Tibial artery (tissue), 4 donors: ENCODE measurements around the gene C2CD4B.

ENCODE experiments used
- DNase-seq, 2 donors: peaks; one replicate each; pipeline ENCODE4 v3.0.0-alpha.2; 2019
- H3K27ac ChIP-seq, 2 donors: fragments of 200-600 bp; sonication (generic) in 1 of 2; 1 replicate in 1 of 2; 2 replicates in 1 of 2; pipeline ENCODE4 v1.5.1; 2018 to 2019; ENCODE audit warnings: mild to moderate bottlenecking in 1 of 2
- H3K27me3 ChIP-seq, 2 donors: fragments of 200-600 bp; sonication (generic) in 1 of 2; one replicate each; pipeline versions ENCODE4 v1.5.1 to v1.6.0; 2016 to 2019
- H3K36me3 ChIP-seq, 3 donors: fragments of 200-600 bp; sonication (generic) in 2 of 3; one replicate each; pipeline ENCODE4 v1.5.1; 2016 to 2019; ENCODE audit warnings: mild to moderate bottlenecking in 2 of 3
- H3K4me1 ChIP-seq, 4 donors: fragments of 200-600 bp; sonication (generic) in 2 of 4; 1 replicate in 3 of 4; 2 replicates in 1 of 4; pipeline ENCODE4 v1.5.1; 2016 to 2019
- H3K4me3 ChIP-seq, 2 donors: fragments of 200-600 bp; sonication (generic) in 1 of 2; 1 replicate in 1 of 2; 2 replicates in 1 of 2; pipeline ENCODE4 v1.5.1; 2018 to 2019; ENCODE audit warnings: mild to moderate bottlenecking in 2 of 2
- H3K9me3 ChIP-seq, 3 donors: fragments of 200-600 bp; sonication (generic) in 1 of 3; one replicate each; pipeline ENCODE4 v1.5.1; 2016 to 2019
- CTCF ChIP-seq, 2 experiments: fragments of 200-600 bp in 1 of 2; fragments of 450-650 bp in 1 of 2; IDR thresholded peaks; one replicate each; pipeline ENCODE4 v1.5.1; 2017 to 2019; ENCODE audit warnings: antibody characterized with exemption in 2 of 2, mild to moderate bottlenecking in 1 of 2, moderate library complexity in 1 of 2
- intact Hi-C: fragments of 100-400 bp; cut with DNase I; formaldehyde crosslinking; loops from one replicate; pipeline ENCODE4 v1.15.0; 2023; ENCODE audit warnings: low total_unique reads

C2CD4B gene

GRCh38 chr15:62165104-62165792 is at the start of gene C2CD4B:
Gene C2CD4B, minus strand, starts transcription at chr15:62165285. Its CDS starts 301 bp downstream, at chr15:62164984.
- Histone ChIP-seq H3K27ac (no peak within 1 kb of the TSS), H3K4me1 (peaks cover 0 to 24% (median 13%) of the 10 kb centered on the region in 4 donors), H3K4me3 (peak within 1 kb of the TSS; percentile 33 to 49), H3K27me3 (peaks cover 0 to 59% of the 10 kb centered on the region in 2 donors), H3K36me3 (no peaks in the 10 kb centered on the region), H3K9me3 (no peaks in the 10 kb centered on the region)
- intact Hi-C loops, result no loop called here
- TF ChIP-seq CTCF (IDR thresholded peaks at IDR 0.05), result no peak
- DNase-seq, result peak; percentile 24 to 67

GRCh38 chr15:62212741-62213140 is 47.7 kb upstream of the C2CD4B start:
- Histone ChIP-seq H3K36me3 (no peaks in the 10 kb centered on the region), H3K27me3 (peaks cover 0 to 4% of the 10 kb centered on the region in 2 donors), H3K27ac (no peak overlapping the region), H3K4me3 (no peak overlapping the region), H3K9me3 (peaks cover 0 to 27% (median 0%) of the 10 kb centered on the region in 3 donors), H3K4me1 (no peaks in the 10 kb centered on the region)
- intact Hi-C loops, result no loop called here
- no peak for TF ChIP-seq CTCF (IDR thresholded peaks at IDR 0.05)
- no peak for DNase-seq

GRCh38 chr15:62211348-62211747 is 46.3 kb upstream of the C2CD4B start:
- Histone ChIP-seq H3K27ac (no peak overlapping the region), H3K36me3 (no peaks in the 10 kb centered on the region), H3K27me3 (peaks cover 0 to 4% of the 10 kb centered on the region in 2 donors), H3K4me1 (no peaks in the 10 kb centered on the region), H3K9me3 (peaks cover 0 to 21% (median 0%) of the 10 kb centered on the region in 3 donors), H3K4me3 (no peak overlapping the region)
- no peak for DNase-seq
- TF ChIP-seq CTCF (IDR thresholded peaks at IDR 0.05), result no peak
- intact Hi-C loops, result no loop called here

GRCh38 chr15:62209821-62210220 is 44.7 kb upstream of the C2CD4B start:
- Histone ChIP-seq H3K36me3 (no peaks in the 10 kb centered on the region), H3K27me3 (peaks cover 0 to 4% of the 10 kb centered on the region in 2 donors), H3K9me3 (peaks cover 0 to 13% (median 0%) of the 10 kb centered on the region in 3 donors), H3K27ac (no peak overlapping the region), H3K4me1 (no peaks in the 10 kb centered on the region), H3K4me3 (no peak overlapping the region)
- no peak for TF ChIP-seq CTCF (IDR thresholded peaks at IDR 0.05)
- DNase-seq, result no peak
- intact Hi-C loops, result no loop called here

GRCh38 chr15:62209322-62209721 is 44.2 kb upstream of the C2CD4B start:
- Histone ChIP-seq H3K27ac (no peak overlapping the region), H3K4me3 (no peak overlapping the region), H3K9me3 (peaks cover 0 to 13% (median 0%) of the 10 kb centered on the region in 3 donors), H3K36me3 (no peaks in the 10 kb centered on the region), H3K4me1 (no peaks in the 10 kb centered on the region), H3K27me3 (peaks cover 0 to 4% of the 10 kb centered on the region in 2 donors)
- no peak for DNase-seq
- no peak for TF ChIP-seq CTCF (IDR thresholded peaks at IDR 0.05)
- intact Hi-C loops, result no loop called here
